Right lobe of liver (tissue), 6 donors: ENCODE results near the gene MS4A18. TPM values are rescaled to one million over a fixed set of nuclear protein-coding genes. Genes with fewer than 3 reads are reported as not detected.

Source experiments
- ATAC-seq, 4 donors: fragments of 200-7000 bp; cut with Tn5 transposase; one replicate each; pipeline ENCODE4 v1.9.1; 2020; ENCODE audit warnings: mild to moderate bottlenecking in 4 of 4, moderate library complexity in 4 of 4
- DNase-seq, 3 donors: peaks; one replicate each; pipeline ENCODE4 v3.0.0-alpha.2; 2020
- H3K27ac ChIP-seq, 3 donors: fragments of 200-600 bp; one replicate each; pipeline ENCODE4 v1.8.0; 2022
- H3K27me3 ChIP-seq, 2 donors: fragments of 200-600 bp; one replicate each; pipeline ENCODE4 v1.8.0; 2022
- H3K36me3 ChIP-seq, 4 donors: fragments of 200-600 bp; sonication (generic) in 1 of 4; one replicate each; pipeline versions ENCODE4 v1.5.1 to v1.8.0; 2017 to 2022; ENCODE audit warnings: control low read depth in 1 of 4
- H3K4me1 ChIP-seq, 4 donors: fragments of 200-600 bp; sonication (generic) in 1 of 4; one replicate each; pipeline versions ENCODE4 v1.5.1 to v1.8.0; 2017 to 2022; ENCODE audit warnings: control low read depth in 1 of 4
- H3K4me3 ChIP-seq, 3 donors: fragments of 200-600 bp; one replicate each; pipeline ENCODE4 v1.8.0; 2022
- H3K9me3 ChIP-seq, 4 donors: fragments of 200-600 bp; sonication (generic) in 1 of 4; one replicate each; pipeline versions ENCODE4 v1.5.1 to v1.8.0; 2017 to 2022; ENCODE audit warnings: control low read depth in 1 of 4
- CTCF ChIP-seq, 4 donors: fragments of 200-600 bp in 3 of 4; fragments of 450-650 bp in 1 of 4; IDR thresholded peaks; one replicate each; pipeline versions ENCODE4 v1.5.1 to v1.8.0; 2016 to 2022; ENCODE audit warnings: antibody characterized with exemption in 4 of 4, mild to moderate bottlenecking in 2 of 4
- POLR2A ChIP-seq: fragments of 450-650 bp; IDR thresholded peaks from one replicate; pipeline ENCODE4 v1.6.1; 2017; ENCODE audit warnings: antibody characterized with exemption, mild to moderate bottlenecking
- WGBS: methylation state at CpG from one replicate; pipeline ENCODE4 v1.1.6; 2018; ENCODE audit warnings: low coverage, low lambda C conversion rate; ENCODE audit not compliant: insufficient coverage; ENCODE audit errors: missing lambda C conversion rate; 5-methylcytosine and 5-hydroxymethylcytosine counted together
- intact Hi-C, 2 donors: fragments of 100-400 bp; cut with DNase I; formaldehyde crosslinking; loops; one replicate each; pipeline versions ENCODE4 v1.11.2 to v1.14.1; 2022
- total RNA-seq, 6 experiments: library from RNA; depleted of rRNA in 2 of 6; stranded (reverse); fragments of >200 nt in 2 of 6; fragmentation: NEBNext Ultra II Directional in 3 of 6; extraction: Animal tissue kit (Norgen Biotek cat#: 25700) in 3 of 6; gene quantifications; one replicate each; pipeline versions ENCODE4 v1.1.0 to v1.2.4, GENCODE V29; 2016 to 2023
- donor health status: DM: no; HTN: yes; CAD: no.
- donor health status: DM: no; HTN: no; CAD: no.
- donor health status: DM: no; HTN: no; CAD: no.
- donor health status: DM: no; HTN: yes; CAD: no.
- donor health status: DM: no; HTN: yes; CAD: no.

MS4A18 gene
- total RNA-seq, 6 experiments from 2014 or later: not detected

DNA sequence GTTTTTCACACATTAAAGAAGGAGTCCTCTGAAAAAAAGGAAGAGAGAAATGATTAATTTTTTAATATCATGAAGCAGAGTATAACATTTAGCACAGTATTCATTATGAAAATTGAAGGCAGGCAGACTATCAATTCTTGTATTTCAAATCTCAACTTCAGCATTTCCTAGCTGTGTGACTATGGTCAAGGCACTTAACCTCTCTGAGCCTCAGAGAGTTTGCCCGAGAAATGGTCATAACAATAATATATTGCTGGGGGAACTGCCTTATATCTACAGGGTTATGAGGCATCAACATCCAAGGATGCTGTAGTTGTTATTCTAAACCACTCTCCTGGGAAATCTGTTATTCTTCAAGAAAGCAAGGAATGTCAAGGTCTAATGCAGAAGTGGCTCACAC lies 1.1 kb downstream of the MS4A18 start:
- Histone ChIP-seq H3K9me3 (no peaks in the 10 kb centered on the region), H3K27ac (no peak overlapping the region), H3K36me3 (no peaks in the 10 kb centered on the region), H3K4me3 (no peak overlapping the region), H3K4me1 (no peaks in the 10 kb centered on the region), H3K27me3 (no peaks in the 10 kb centered on the region)
- intact Hi-C loops: no loop called here
- WGBS: 71% methylated on average over 1 of the region's 1 CpG
- TF ChIP-seq POLR2A (no peak), CTCF (IDR thresholded peaks at IDR 0.05) (no peak)
- ATAC-seq: no peak
- DNase-seq: no peak

- WGBS: 49% methylated on average over 8 of the region's 8 CpGs
- H3K4me1 ChIP-seq: no peaks in the 10 kb centered on the region
- no peak for ATAC-seq
- H3K27ac ChIP-seq: no peak overlapping the region
- TF ChIP-seq CTCF (IDR thresholded peaks at IDR 0.05): no peak
- no peak for TF ChIP-seq POLR2A
- intact Hi-C loops: no loop called here
- no peak overlapping the region for H3K4me3 ChIP-seq
- no peaks in the 10 kb centered on the region for H3K9me3 ChIP-seq
- H3K27me3 ChIP-seq: no peaks in the 10 kb centered on the region
- no peaks in the 10 kb centered on the region for H3K36me3 ChIP-seq
- DNase-seq: no peak
Observed at GRCh38 chr11:60731586-60731985, 7.1 kb downstream of the MS4A18 start.

- ATAC-seq (no peak), DNase-seq (no peak)
- no peak overlapping the region for H3K4me3 ChIP-seq
- TF ChIP-seq CTCF (IDR thresholded peaks at IDR 0.05) (no peak), POLR2A (no peak)
- H3K27me3 ChIP-seq: no peaks in the 10 kb centered on the region
- H3K9me3 ChIP-seq: no peaks in the 10 kb centered on the region
- no peaks in the 10 kb centered on the region for H3K4me1 ChIP-seq
- no peak overlapping the region for H3K27ac ChIP-seq
- no peaks in the 10 kb centered on the region for H3K36me3 ChIP-seq
- intact Hi-C loops: no loop called here
- WGBS: 73% methylated on average over 4 of the region's 4 CpGs
Observed at GRCh38 chr11:60734279-60734678, 9.8 kb downstream of the MS4A18 start.

DNA sequence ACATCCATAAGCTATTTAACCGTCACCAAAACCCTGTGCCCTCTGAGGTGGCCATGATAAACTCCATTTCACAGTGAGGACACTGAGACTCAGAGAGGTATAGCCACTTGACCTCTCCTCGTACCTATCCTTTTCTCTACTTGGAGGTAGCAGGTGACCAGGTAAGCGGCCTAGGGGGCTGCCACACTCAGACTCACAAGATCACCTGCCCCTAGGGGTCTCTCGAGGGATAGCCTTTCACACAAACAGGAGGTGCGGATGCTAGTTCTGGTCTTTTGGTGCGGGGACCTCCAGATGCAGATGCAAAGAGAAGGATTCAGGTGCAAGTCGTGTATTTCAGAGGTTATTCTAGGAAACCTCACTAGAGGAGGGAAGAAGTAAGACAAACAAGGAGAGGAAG lies 14.6 kb downstream of the MS4A18 start:
- TF ChIP-seq POLR2A (no peak), CTCF (IDR thresholded peaks at IDR 0.05) (no peak)
- no peaks in the 10 kb centered on the region for H3K27me3 ChIP-seq
- DNase-seq (no peak), ATAC-seq (no peak)
- no peak overlapping the region for H3K27ac ChIP-seq
- 61% methylated on average over 4 of the region's 7 CpGs for WGBS
- no peaks in the 10 kb centered on the region for H3K36me3 ChIP-seq
- no peaks in the 10 kb centered on the region for H3K9me3 ChIP-seq
- H3K4me1 ChIP-seq: no peaks in the 10 kb centered on the region
- no peak overlapping the region for H3K4me3 ChIP-seq
- intact Hi-C loops: no loop called here

- Histone ChIP-seq H3K36me3 (no peaks in the 10 kb centered on the region), H3K4me1 (no peaks in the 10 kb centered on the region), H3K4me3 (no peak overlapping the region), H3K9me3 (no peaks in the 10 kb centered on the region), H3K27ac (no peak overlapping the region), H3K27me3 (no peaks in the 10 kb centered on the region)
- intact Hi-C loops: no loop called here
- TF ChIP-seq CTCF (IDR thresholded peaks at IDR 0.05) (no peak), POLR2A (no peak)
- DNase-seq (no peak), ATAC-seq (no peak)
Observed at GRCh38 chr11:60740573-60740972, 16.1 kb downstream of the MS4A18 start.
